ENCODE data around the gene EPSTI1. TPM values are rescaled to one million over a fixed set of nuclear protein-coding genes. Genes with fewer than 3 reads are reported as not detected.

Gene EPSTI1
- total RNA-seq, 1 donor from 2014 or later: 24.7 TPM

- Histone ChIP-seq H3K9me3 (no peaks in the 10 kb centered on the region), H3K36me3 (no peaks in the 10 kb centered on the region), H3K27ac (no peak overlapping the region), H3K27me3 (no peaks in the 10 kb centered on the region), H3K4me3 (no peak overlapping the region), H3K4me1 (peaks cover 7% of the 10 kb centered on the region)
- intact Hi-C loops (cut with DNase I): no loop called here
- no peak for ATAC-seq
- DNase-seq: no peak
- TF ChIP-seq CTCF (IDR thresholded peaks at IDR 0.05): no peak
Observed at GRCh38 chr13:42878721-42879120, 113.3 kb downstream of the EPSTI1 start.

GRCh38 chr13:42876887-42877545, 115.0 kb downstream of the EPSTI1 start:
- Histone ChIP-seq H3K27ac (no peak overlapping the region), H3K4me1 (peaks cover 7% of the 10 kb centered on the region), H3K27me3 (no peaks in the 10 kb centered on the region), H3K4me3 (no peak overlapping the region), H3K9me3 (no peaks in the 10 kb centered on the region), H3K36me3 (no peaks in the 10 kb centered on the region)
- DNase-seq (no peak), ATAC-seq (no peak)
- intact Hi-C loops (cut with DNase I): no loop called here
- no peak for TF ChIP-seq CTCF (IDR thresholded peaks at IDR 0.05)

DNA sequence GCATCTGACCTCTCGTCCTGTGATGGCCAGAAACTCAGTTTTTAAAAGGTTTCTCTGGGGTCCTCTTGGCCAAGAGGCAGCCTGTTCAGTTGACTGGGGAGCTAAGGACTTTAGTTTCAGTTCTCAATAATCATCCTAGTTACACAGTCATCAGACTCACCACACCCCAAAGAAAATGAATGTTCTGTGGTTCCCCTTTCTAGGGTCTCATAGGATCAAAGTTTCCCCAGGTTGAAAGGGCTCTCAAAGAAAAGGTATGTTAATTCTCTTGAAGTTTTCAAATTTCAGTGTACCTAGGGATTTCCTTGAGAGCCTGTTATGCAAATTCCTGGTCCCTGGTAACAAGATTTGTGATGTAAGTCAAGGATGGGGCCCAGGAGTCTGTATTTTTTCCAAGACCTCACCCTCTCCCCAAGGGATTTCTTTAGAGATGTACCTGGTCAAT, 115.7 kb downstream of the EPSTI1 start:
- Histone ChIP-seq H3K4me3 (no peak overlapping the region), H3K36me3 (no peaks in the 10 kb centered on the region), H3K9me3 (no peaks in the 10 kb centered on the region), H3K27ac (no peak overlapping the region), H3K27me3 (no peaks in the 10 kb centered on the region), H3K4me1 (peaks cover 7% of the 10 kb centered on the region)
- intact Hi-C loops (cut with DNase I): no loop called here
- DNase-seq (no peak), ATAC-seq (peak; percentile 78)
- no peak for TF ChIP-seq CTCF (IDR thresholded peaks at IDR 0.05)

GRCh38 chr13:42875475-42876269, 116.4 kb downstream of the EPSTI1 start:
- peaks cover 7% of the 10 kb centered on the region for H3K4me1 ChIP-seq
- H3K27ac ChIP-seq: no peak overlapping the region
- H3K36me3 ChIP-seq: no peaks in the 10 kb centered on the region
- no peaks in the 10 kb centered on the region for H3K9me3 ChIP-seq
- H3K4me3 ChIP-seq: no peak overlapping the region
- no peak for TF ChIP-seq CTCF (IDR thresholded peaks at IDR 0.05)
- H3K27me3 ChIP-seq: no peaks in the 10 kb centered on the region
- DNase-seq (no peak), ATAC-seq (no peak)
- intact Hi-C loops (cut with DNase I): no loop called here

GRCh38 chr13:42874221-42874620, 117.8 kb downstream of the EPSTI1 start:
- ATAC-seq (no peak), DNase-seq (no peak)
- Histone ChIP-seq H3K27ac (no peak overlapping the region), H3K27me3 (no peaks in the 10 kb centered on the region), H3K4me1 (peaks cover 7% of the 10 kb centered on the region), H3K9me3 (no peaks in the 10 kb centered on the region), H3K4me3 (no peak overlapping the region), H3K36me3 (no peaks in the 10 kb centered on the region)
- intact Hi-C loops (cut with DNase I): no loop called here
- no peak for TF ChIP-seq CTCF (IDR thresholded peaks at IDR 0.05)
